H1 (cell line): ENCODE results near the gene PDP2. TPM values are rescaled to one million over a fixed set of nuclear protein-coding genes. Genes with fewer than 3 reads are reported as not detected.

Experiments
- CTCF ChIA-PET: fragments of 300-600 bp; sonication (Branson Sonifier 250); formaldehyde crosslinking; loops from one replicate; lab custom pipeline; 2021; ENCODE audit not compliant: partially characterized antibody; lab: Charles Lee
- POLR2A ChIA-PET: fragments of 300-600 bp; sonication (Branson Sonifier 250); formaldehyde crosslinking; loops from one replicate; lab custom pipeline; 2021; ENCODE audit warnings: inconsistent platforms; ENCODE audit not compliant: partially characterized antibody; lab: Charles Lee
- DNase-seq, 2 experiments: peaks; one replicate each; pipeline versions ENCODE4 v3.0.0 to v3.0.0-alpha.2; 2010 to 2022; ENCODE audit warnings: low spot score in 2 of 2, low read depth in 1 of 2, mixed read lengths in 1 of 2
- FAIRE-seq: peaks from 2 replicates; lab custom pipeline; 2011; peaks lifted over from hg19 to GRCh38; lab: Jason Lieb, UNC
- H2AFZ ChIP-seq: 2 replicates; pipeline ENCODE4 v1.8.1; 2012; ENCODE audit warnings: low read length, inconsistent platforms
- H2AK5ac ChIP-seq: 2 replicates; pipeline ENCODE4 v1.6.1; 2013; ENCODE audit warnings: low read depth, low read length
- H2BK120ac ChIP-seq: replicated peaks from 2 replicates; pipeline ENCODE3; 2013; ENCODE audit warnings: low read depth, low read length, inconsistent platforms
- H2BK12ac ChIP-seq: 2 replicates; pipeline ENCODE4 v1.6.1; 2013; ENCODE audit warnings: low read depth, low read length
- H2BK15ac ChIP-seq: 2 replicates; pipeline ENCODE4 v1.6.1; 2013; ENCODE audit warnings: low read length
- H2BK20ac ChIP-seq: 2 replicates; pipeline ENCODE4 v1.6.1; 2013; ENCODE audit warnings: low read length
- H2BK5ac ChIP-seq: 2 replicates; pipeline ENCODE4 v1.6.1; 2013; ENCODE audit warnings: low read depth, low read length
- H3K14ac ChIP-seq: 2 replicates; pipeline ENCODE4 v1.6.1; 2013; ENCODE audit warnings: inconsistent platforms; ENCODE audit not compliant: insufficient read length
- H3K18ac ChIP-seq: 2 replicates; pipeline ENCODE4 v1.6.1; 2013; ENCODE audit warnings: low read length; ENCODE audit errors: extremely low read depth
- H3K23ac ChIP-seq: 2 replicates; pipeline ENCODE4 v1.6.1; 2013; ENCODE audit warnings: inconsistent platforms; ENCODE audit not compliant: insufficient read length
- H3K23me2 ChIP-seq: 2 replicates; pipeline ENCODE4 v1.6.1; 2013; ENCODE audit warnings: low read depth, low read length
- H3K27ac ChIP-seq: 2 replicates; pipeline ENCODE4 v1.6.1; 2011; ENCODE audit warnings: low read depth, low read length, inconsistent platforms
- H3K27me3 ChIP-seq, 4 experiments: replicated peaks in 1 of 4; 1 replicate in 1 of 4; 2 replicates in 3 of 4; pipeline versions ENCODE4 v1.6.1 to v1.8.1; 2011 to 2013; ENCODE audit warnings: low read length in 3 of 4, mild to moderate bottlenecking in 3 of 4, inconsistent platforms in 2 of 4, mixed read lengths in 2 of 4, moderate library complexity in 1 of 4; ENCODE audit not compliant: control insufficient read depth in 3 of 4, insufficient read depth in 3 of 4; ENCODE audit errors: extremely low read depth in 1 of 4
- H3K36me3 ChIP-seq, 4 experiments: 2 replicates each; pipeline versions ENCODE4 v1.6.1 to v1.8.1; 2011 to 2013; ENCODE audit warnings: mild to moderate bottlenecking in 4 of 4, low read length in 3 of 4, moderate library complexity in 2 of 4, control low read depth in 1 of 4, inconsistent platforms in 1 of 4; ENCODE audit not compliant: insufficient read depth in 4 of 4, control insufficient read depth in 2 of 4
- H3K4ac ChIP-seq: replicated peaks from 2 replicates; pipeline ENCODE3; 2013; ENCODE audit warnings: low read length, low read depth, mixed read lengths, inconsistent platforms; ENCODE audit not compliant: insufficient read length
- H3K4me1 ChIP-seq, 4 experiments: replicated peaks in 1 of 4; 1 replicate in 1 of 4; 2 replicates in 3 of 4; pipeline versions ENCODE4 v1.6.1 to v1.8.1; 2011 to 2013; ENCODE audit warnings: low read length in 3 of 4, inconsistent platforms in 2 of 4, mixed read lengths in 1 of 4; ENCODE audit not compliant: insufficient read depth in 4 of 4, control insufficient read depth in 3 of 4
- H3K4me2 ChIP-seq, 2 experiments: 2 replicates each; pipeline versions ENCODE4 v1.6.1 to v1.8.1; 2011 to 2013; ENCODE audit warnings: low read depth in 2 of 2, low read length in 2 of 2, control low read depth in 1 of 2, inconsistent platforms in 1 of 2, mild to moderate bottlenecking in 1 of 2; ENCODE audit not compliant: insufficient read depth in 1 of 2
- H3K4me3 ChIP-seq, 4 experiments: fragments of 200-600, 300-600 bp in 1 of 4; sonication (generic), shearing (Covaris generic), sonication (Bioruptor Twin) in 1 of 4; 2 replicates each; pipeline versions ENCODE4 v1.5.1 to v1.8.1; 2011 to 2016; ENCODE audit warnings: low read length in 4 of 4, low read depth in 3 of 4, control low read depth in 2 of 4, inconsistent platforms in 2 of 4, mild to moderate bottlenecking in 2 of 4, mixed read lengths in 1 of 4, moderate library complexity in 1 of 4; ENCODE audit not compliant: insufficient read depth in 2 of 4; ENCODE audit errors: extremely low read depth in 1 of 4
- H3K56ac ChIP-seq: replicated peaks from 2 replicates; pipeline ENCODE3; 2013; ENCODE audit warnings: low read depth, mild to moderate bottlenecking, mixed read lengths, low read length, inconsistent platforms; ENCODE audit not compliant: insufficient read length
- H3K79me1 ChIP-seq: 2 replicates; pipeline ENCODE4 v1.6.1; 2013; ENCODE audit warnings: low read depth, low read length, control low read depth
- H3K79me2 ChIP-seq, 2 experiments: 2 replicates each; pipeline versions ENCODE4 v1.6.1 to v1.8.1; 2012 to 2013; ENCODE audit warnings: low read length in 2 of 2, mild to moderate bottlenecking in 2 of 2, inconsistent platforms in 1 of 2; ENCODE audit not compliant: insufficient read depth in 2 of 2, control insufficient read depth in 1 of 2
- H3K9ac ChIP-seq, 4 experiments: replicated peaks in 1 of 4; 1 replicate in 1 of 4; 2 replicates in 3 of 4; pipeline versions ENCODE4 v1.6.1 to v1.8.1; 2011 to 2013; ENCODE audit warnings: low read depth in 3 of 4, low read length in 3 of 4, control low read depth in 2 of 4, mild to moderate bottlenecking in 2 of 4, moderate library complexity in 2 of 4, inconsistent platforms in 1 of 4; ENCODE audit errors: extremely low read depth in 1 of 4
- H3K9me3 ChIP-seq, 2 experiments: 2 replicates each; pipeline versions ENCODE4 v1.6.1 to v1.8.1; 2012 to 2013; ENCODE audit warnings: mild to moderate bottlenecking in 2 of 2, moderate library complexity in 2 of 2, control low read depth in 1 of 2, inconsistent platforms in 1 of 2, low read depth in 1 of 2, low read length in 1 of 2, mixed read lengths in 1 of 2; ENCODE audit not compliant: insufficient read depth in 2 of 2
- H4K20me1 ChIP-seq, 2 experiments: replicated peaks in 1 of 2; 2 replicates each; pipeline versions ENCODE3 to v1.8.1; 2011 to 2013; ENCODE audit warnings: inconsistent platforms in 2 of 2, low read length in 2 of 2, mild to moderate bottlenecking in 1 of 2; ENCODE audit not compliant: insufficient read depth in 2 of 2, control insufficient read depth in 1 of 2
- H4K5ac ChIP-seq: 2 replicates; pipeline ENCODE4 v1.6.1; 2013; ENCODE audit warnings: low read length, low read depth, mixed read lengths, inconsistent platforms; ENCODE audit not compliant: insufficient read length
- H4K8ac ChIP-seq: 2 replicates; pipeline ENCODE4 v1.8.0; 2013; ENCODE audit warnings: mild to moderate bottlenecking, moderate library complexity, low read length, inconsistent platforms; ENCODE audit not compliant: insufficient read depth; ENCODE audit errors: extremely low read depth
- H4K91ac ChIP-seq: replicated peaks from 2 replicates; pipeline ENCODE3; 2013; ENCODE audit warnings: low read length, mixed read lengths, inconsistent platforms; ENCODE audit not compliant: insufficient read length
- ASH2L ChIP-seq: fragments of 200-600, 300-600 bp; sonication (generic); IDR thresholded peaks from one replicate; pipeline ENCODE4 v1.7.1; 2017; ENCODE audit warnings: low read length
- BCL11A ChIP-seq, 2 experiments: IDR thresholded peaks; one replicate each; pipeline ENCODE4 v1.6.1; 2011; ENCODE audit warnings: low read depth in 2 of 2, low read length in 2 of 2, mild to moderate bottlenecking in 2 of 2
- CREB1 ChIP-seq: IDR thresholded peaks from 2 replicates; pipeline ENCODE4 v1.6.1; 2012; ENCODE audit warnings: inconsistent platforms
- CTBP2 ChIP-seq: IDR thresholded peaks from 2 replicates; pipeline ENCODE4 v1.7.0; 2011; ENCODE audit warnings: borderline replicate concordance, mild to moderate bottlenecking, moderate library complexity, mixed read lengths, low read length; ENCODE audit not compliant: insufficient read depth, insufficient read length
- HDAC6 ChIP-seq: IDR thresholded peaks from one replicate; pipeline ENCODE4 v1.7.1; 2012; ENCODE audit warnings: low read depth, mild to moderate bottlenecking, inconsistent platforms, low read length, moderate library complexity
- NANOG ChIP-seq: IDR thresholded peaks from 2 replicates; pipeline ENCODE4 v1.6.1; 2011; ENCODE audit warnings: low read length, low read depth, mild to moderate bottlenecking, inconsistent platforms; ENCODE audit not compliant: insufficient read depth, poor library complexity, severe bottlenecking
- POLR2A ChIP-seq, 2 experiments: IDR thresholded peaks; 1 replicate in 1 of 2; 2 replicates in 1 of 2; pipeline ENCODE4 v1.6.1; 2011; ENCODE audit warnings: low read depth in 2 of 2, low read length in 2 of 2, mild to moderate bottlenecking in 2 of 2; ENCODE audit errors: control extremely low read depth in 1 of 2
- SIN3A ChIP-seq, 2 experiments: IDR thresholded peaks in 1 of 2; conservative IDR thresholded peaks in 1 of 2; 2 replicates each; pipeline ENCODE4 v1.6.1; 2011 to 2012; ENCODE audit warnings: low read length in 2 of 2, improper control_type of control experiment in 1 of 2, low read depth in 1 of 2, mild to moderate bottlenecking in 1 of 2
- SUZ12 ChIP-seq: fragments of 200-600 bp; sonication (generic); IDR thresholded peaks from 2 replicates; pipeline ENCODE4 v1.6.1; 2012; ENCODE audit warnings: mild to moderate bottlenecking, inconsistent platforms, low read length, moderate library complexity, mixed read lengths
- TAF7 ChIP-seq: optimal IDR thresholded peaks from 2 replicates; pipeline ENCODE3; 2011; ENCODE audit warnings: low read depth, mild to moderate bottlenecking, inconsistent platforms, low read length, moderate library complexity, borderline replicate concordance
- TCF12 ChIP-seq: IDR thresholded peaks from 2 replicates; pipeline ENCODE4 v1.6.1; 2011; ENCODE audit warnings: low read depth, mild to moderate bottlenecking, low read length
- WGBS, 2 experiments: shearing (Covaris generic) in 1 of 2; methylation state at CpG; one replicate each; pipeline versions ENCODE4 v1.1.6 to v1.1.7; 2013 to 2015; ENCODE audit warnings: low lambda C conversion rate in 2 of 2, mixed read lengths in 2 of 2, inconsistent platforms in 1 of 2, low coverage in 1 of 2, missing lambda C conversion rate in 1 of 2; ENCODE audit not compliant: insufficient replicate concordance in 2 of 2, insufficient coverage in 1 of 2, insufficient read length in 1 of 2; ENCODE audit errors: extremely low coverage in 1 of 2, missing lambda C conversion rate in 1 of 2; 5-methylcytosine and 5-hydroxymethylcytosine counted together
- polyA plus RNA-seq, 7 experiments: library from polyadenylated mRNA; depleted of rRNA in 3 of 7; stranded (reverse) in 5 of 7; unstranded in 2 of 7; fragments of >200 nt in 5 of 7; fragments of 200-250 nt in 2 of 7; gene quantifications; 1 replicate in 5 of 7; 2 replicates in 1 of 7; 4 replicates in 1 of 7; pipeline versions ENCODE4 v1.2.1 to v1.2.3, GENCODE V29; 2011 to 2013; ENCODE audit warnings: missing spikeins in 2 of 7, mixed read lengths in 2 of 7
- total RNA-seq: library from RNA; stranded (reverse); fragmentation: NEBNext Ultra II Directional; extraction: Animal tissue kit (Norgen Biotek cat#: 25700); gene quantifications from 2 replicates; pipeline ENCODE4 v1.2.1, GENCODE V29; 2021
- TF ChIP-seq, protein P1 (sequence below): IDR thresholded peaks from 2 replicates; pipeline ENCODE4 v1.6.1; 2011; ENCODE audit warnings: low read depth, mild to moderate bottlenecking, low read length; ENCODE audit not compliant: insufficient read depth

Gene PDP2
- total and polyA plus RNA-seq, 2 of the 8 experiments (the other 6 are each of a cell fraction or from before 2014, with no cell fraction given) = 11.7 to 36.5 TPM

DNA sequence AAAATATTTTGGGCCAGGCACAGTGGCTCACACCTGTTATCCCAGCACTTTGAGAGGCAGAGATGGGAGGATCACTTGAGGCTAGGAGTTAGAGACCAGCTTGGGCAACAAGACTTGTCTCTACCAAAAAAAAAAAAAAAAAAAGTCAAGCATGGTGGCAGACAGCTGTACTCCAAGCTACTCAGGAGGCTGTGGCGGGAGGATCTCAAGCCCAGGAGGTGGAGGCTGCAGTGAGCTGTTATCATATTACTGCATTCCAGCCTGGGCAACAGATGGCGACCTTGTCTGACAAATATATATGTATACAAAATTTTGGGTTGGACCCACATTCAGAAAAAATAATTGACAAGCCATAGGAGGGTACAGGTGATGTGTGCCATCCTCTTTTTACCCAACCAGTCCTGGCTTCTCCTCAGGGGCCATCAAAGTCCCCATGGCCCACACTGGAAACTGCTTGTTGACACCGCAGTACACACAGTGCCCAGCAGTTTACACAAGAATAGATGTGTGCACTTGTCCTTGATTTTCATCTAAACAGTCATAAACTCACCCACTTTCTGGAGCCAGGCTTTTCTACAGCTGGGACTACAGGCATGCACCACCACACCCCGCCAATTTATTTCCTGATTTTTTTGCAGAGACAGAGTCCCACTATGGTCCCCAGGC lies 56.7 kb downstream of the PDP2 start:
- no peak for FAIRE-seq
- Histone ChIP-seq H4K5ac (no peak overlapping the region), H3K9me3 (no peaks in the 10 kb centered on the region), H3K36me3 (peaks cover 4 to 10% (median 8%) of the 10 kb centered on the region in 4 experiments; a peak in 6 of 8 replicates), H2BK20ac (no peak overlapping the region), H3K4me1 (peaks cover 0 to 9% (median 5%) of the 10 kb centered on the region in 4 experiments; a peak in 4 of 7 replicates), H4K20me1 (peaks cover 2 to 9% of the 10 kb centered on the region in 2 experiments), H3K4me2 (no peak overlapping the region), H2BK5ac (no peak overlapping the region), H3K23me2 (peaks cover 15% of the 10 kb centered on the region; the same call in 1 of the 2 replicates), H4K91ac (no peak overlapping the region), H2BK15ac (no peak overlapping the region), H2BK12ac (no peak overlapping the region), H3K23ac (no peak overlapping the region), H3K4me3 (no peak overlapping the region), H3K27ac (no peak overlapping the region), H3K79me1 (peaks cover 2% of the 10 kb centered on the region; the same call in 1 of the 2 replicates), H4K8ac (no peak overlapping the region), H3K27me3 (peaks cover 0 to 9% (median 6%) of the 10 kb centered on the region in 4 experiments; a peak in 4 of 7 replicates), H3K4ac (no peak overlapping the region), H3K14ac (no peak overlapping the region), H2AFZ (no peak overlapping the region), H3K9ac (no peak overlapping the region), H3K79me2 (no peaks in the 10 kb centered on the region; a peak in 1 of 4 replicates), H3K18ac (no peak overlapping the region), H2BK120ac (no peak overlapping the region), H3K56ac (no peak overlapping the region), H2AK5ac (no peak overlapping the region)
- ChIA-PET CTCF (interaction anchor here (1.0 to 3.2 kb wide), 4 partner anchors 8 to 45 kb away, joined by 3 to 10 read pairs (median 4); no protein-coding TSS in a partner anchor), POLR2A (interaction anchor here (1.6 kb wide), 1 partner anchor 9 kb away, joined by 3 read pairs; no protein-coding TSS in a partner anchor)
- 90% methylated on average over 4 of the region's 4 CpGs; no CpG with 5 or more reads in 1 of the 2 experiments for WGBS, 2 experiments
- DNase-seq = no peak
- TF ChIP-seq SIN3A (conservative IDR thresholded peaks at IDR 0.05 in 1 of 2, IDR thresholded peaks at IDR 0.05 in 1 of 2; ENCODE audit: low read depth in 1 of 2, low read length in 2 of 2) (no peak), TCF12 (no peak), HDAC6 (no peak), NANOG (no peak), ASH2L (no peak), CTBP2 (no peak), CREB1 (no peak), POLR2A (IDR thresholded peaks at IDR 0.05; ENCODE audit: control extremely low read depth in 1 of 2, low read depth in 2 of 2, low read length in 2 of 2) (no peak), BCL11A (IDR thresholded peaks at IDR 0.05; ENCODE audit: low read depth in 2 of 2, low read length in 2 of 2) (no peak), TAF7 (no peak), SUZ12 (no peak)
- TF ChIP-seq, protein P1, sequence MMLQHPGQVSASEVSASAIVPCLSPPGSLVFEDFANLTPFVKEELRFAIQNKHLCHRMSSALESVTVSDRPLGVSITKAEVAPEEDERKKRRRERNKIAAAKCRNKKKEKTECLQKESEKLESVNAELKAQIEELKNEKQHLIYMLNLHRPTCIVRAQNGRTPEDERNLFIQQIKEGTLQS = no peak
